ENCODE data around the gene RBM23. TPM values are rescaled to one million over a fixed set of nuclear protein-coding genes. Genes with fewer than 3 reads are reported as not detected.

The RBM23 gene
- total RNA-seq, 4 donors from 2014 or later: 64.5 to 104 (median 93.0) TPM

DNA sequence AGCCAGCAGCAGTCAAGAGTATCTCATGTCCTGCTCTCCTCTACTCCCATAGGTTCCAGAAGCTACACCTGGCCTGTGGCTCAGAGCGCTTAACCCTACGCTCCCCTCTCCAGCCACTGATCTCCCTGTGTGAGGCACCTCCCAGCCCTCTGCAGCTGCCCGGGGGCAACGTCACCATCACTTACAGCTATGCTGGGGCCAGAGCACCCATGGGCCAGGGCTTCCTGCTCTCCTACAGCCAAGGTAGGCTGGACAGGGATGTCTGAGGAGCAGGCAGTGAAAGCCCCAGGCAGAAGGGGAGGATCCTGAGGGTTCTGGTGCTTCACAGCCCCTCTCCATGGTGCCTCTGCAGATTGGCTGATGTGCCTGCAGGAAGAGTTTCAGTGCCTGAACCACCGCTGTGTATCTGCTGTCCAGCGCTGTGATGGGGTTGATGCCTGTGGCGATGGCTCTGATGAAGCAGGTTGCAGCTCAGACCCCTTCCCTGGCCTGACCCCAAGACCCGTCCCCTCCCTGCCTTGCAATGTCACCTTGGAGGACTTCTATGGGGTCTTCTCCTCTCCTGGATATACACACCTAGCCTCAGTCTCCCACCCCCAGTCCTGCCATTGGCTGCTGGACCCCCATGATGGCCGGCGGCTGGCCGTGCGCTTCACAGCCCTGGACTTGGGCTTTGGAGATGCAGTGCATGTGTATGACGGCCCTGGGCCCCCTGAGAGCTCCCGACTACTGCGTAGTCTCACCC is 43.8 kb downstream of the RBM23 start:
- H3K4me1 ChIP-seq: peaks cover 23% of the 10 kb centered on the region
- no peaks in the 10 kb centered on the region for H3K9me3 ChIP-seq
- no peaks in the 10 kb centered on the region for H3K27me3 ChIP-seq
- peaks cover 70% of the 10 kb centered on the region for H3K36me3 ChIP-seq
- 88% methylated on average over 11 of the region's 15 CpGs for WGBS
- TF ChIP-seq POLR2AphosphoS5 (IDR thresholded peaks at IDR 0.05) (no peak), POLR2A (IDR thresholded peaks at IDR 0.05) (no peak), EP300 (IDR thresholded peaks at IDR 0.05) (no peak)
- no peak overlapping the region for H3K4me3 ChIP-seq
- H3K27ac ChIP-seq: no peak overlapping the region
- DNase-seq (ENCODE audit: low spot score in 2 of 2): no peak

DNA sequence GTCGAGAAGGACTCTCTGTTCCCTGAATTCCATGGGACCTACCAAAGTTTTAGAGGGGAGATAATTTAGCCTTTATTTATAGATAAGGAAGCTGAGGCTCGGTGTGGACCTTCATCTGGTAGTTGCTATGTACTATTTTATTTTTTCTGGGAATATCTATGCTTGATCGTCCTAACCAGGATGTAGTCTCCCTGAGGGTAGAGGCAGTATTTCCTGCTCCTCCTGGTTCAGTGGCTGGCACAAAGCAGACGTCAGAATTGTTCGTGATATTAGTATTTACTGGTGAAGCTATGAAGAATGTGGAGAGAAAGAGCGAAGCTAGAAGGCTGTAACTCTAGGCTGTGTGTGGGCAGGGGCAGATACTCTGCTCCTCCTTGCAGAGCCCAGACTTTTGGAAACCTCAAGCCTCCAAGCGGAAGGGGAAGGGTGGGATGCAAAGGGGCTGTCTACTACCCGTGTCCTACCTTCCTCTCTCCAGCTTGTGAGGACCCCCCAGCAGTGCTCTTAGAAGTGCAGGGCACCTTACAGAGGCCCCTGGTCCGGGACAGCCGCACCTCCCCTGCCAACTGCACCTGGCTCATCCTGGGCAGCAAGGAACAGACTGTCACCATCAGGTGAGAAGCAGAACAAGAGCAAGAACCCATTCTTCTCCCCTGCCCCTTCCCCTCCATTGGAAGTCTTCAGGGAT is 46.0 kb downstream of the RBM23 start:
- Histone ChIP-seq H3K4me3 (peak overlapping the region; percentile 86), H3K27me3 (no peaks in the 10 kb centered on the region), H3K36me3 (peaks cover 48% of the 10 kb centered on the region), H3K27ac (peak overlapping the region; percentile 98), H3K9me3 (no peaks in the 10 kb centered on the region), H3K4me1 (peaks cover 28% of the 10 kb centered on the region)
- TF ChIP-seq, protein P1, sequence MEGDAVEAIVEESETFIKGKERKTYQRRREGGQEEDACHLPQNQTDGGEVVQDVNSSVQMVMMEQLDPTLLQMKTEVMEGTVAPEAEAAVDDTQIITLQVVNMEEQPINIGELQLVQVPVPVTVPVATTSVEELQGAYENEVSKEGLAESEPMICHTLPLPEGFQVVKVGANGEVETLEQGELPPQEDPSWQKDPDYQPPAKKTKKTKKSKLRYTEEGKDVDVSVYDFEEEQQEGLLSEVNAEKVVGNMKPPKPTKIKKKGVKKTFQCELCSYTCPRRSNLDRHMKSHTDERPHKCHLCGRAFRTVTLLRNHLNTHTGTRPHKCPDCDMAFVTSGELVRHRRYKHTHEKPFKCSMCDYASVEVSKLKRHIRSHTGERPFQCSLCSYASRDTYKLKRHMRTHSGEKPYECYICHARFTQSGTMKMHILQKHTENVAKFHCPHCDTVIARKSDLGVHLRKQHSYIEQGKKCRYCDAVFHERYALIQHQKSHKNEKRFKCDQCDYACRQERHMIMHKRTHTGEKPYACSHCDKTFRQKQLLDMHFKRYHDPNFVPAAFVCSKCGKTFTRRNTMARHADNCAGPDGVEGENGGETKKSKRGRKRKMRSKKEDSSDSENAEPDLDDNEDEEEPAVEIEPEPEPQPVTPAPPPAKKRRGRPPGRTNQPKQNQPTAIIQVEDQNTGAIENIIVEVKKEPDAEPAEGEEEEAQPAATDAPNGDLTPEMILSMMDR (IDR thresholded peaks at IDR 0.05): no peak
- TF ChIP-seq EP300 (IDR thresholded peaks at IDR 0.05) (no peak), POLR2A (IDR thresholded peaks at IDR 0.05) (no peak), POLR2AphosphoS5 (IDR thresholded peaks at IDR 0.05) (no peak)
- WGBS: 34% methylated on average over 10 of the region's 10 CpGs
- DNase-seq (ENCODE audit: low spot score in 2 of 2): no peak

DNA sequence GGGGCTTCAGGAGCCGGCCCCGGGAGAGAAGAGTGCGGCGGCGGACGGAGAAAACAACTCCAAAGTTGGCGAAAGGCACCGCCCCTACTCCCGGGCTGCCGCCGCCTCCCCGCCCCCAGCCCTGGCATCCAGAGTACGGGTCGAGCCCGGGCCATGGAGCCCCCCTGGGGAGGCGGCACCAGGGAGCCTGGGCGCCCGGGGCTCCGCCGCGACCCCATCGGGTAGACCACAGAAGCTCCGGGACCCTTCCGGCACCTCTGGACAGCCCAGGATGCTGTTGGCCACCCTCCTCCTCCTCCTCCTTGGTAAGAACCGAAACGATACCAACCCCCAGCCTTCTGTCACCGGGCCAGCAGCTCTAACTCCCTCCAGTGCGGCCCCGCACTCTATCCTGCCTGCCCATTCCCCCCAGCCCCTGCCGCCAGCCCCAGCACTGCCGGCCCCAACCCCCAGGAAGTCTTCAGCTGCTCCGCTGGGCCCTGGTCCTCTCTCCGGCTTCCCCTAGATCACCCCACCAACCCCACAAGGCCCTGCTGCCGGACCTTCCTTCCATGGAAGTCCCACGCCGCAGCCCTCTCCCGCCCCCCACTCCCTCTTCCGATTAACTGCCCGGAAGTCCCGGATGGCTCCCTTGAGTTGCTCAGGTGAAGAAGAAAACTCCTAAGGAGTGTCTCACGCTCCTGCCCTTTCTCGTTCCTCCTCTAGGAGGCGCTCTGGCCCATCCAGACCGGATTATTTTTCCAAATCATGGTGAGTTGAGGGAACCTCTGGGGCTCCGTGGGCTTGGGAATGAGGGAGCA is 46.7 kb downstream of the RBM23 start:
- peak overlapping the region; percentile 98 for H3K27ac ChIP-seq
- H3K27me3 ChIP-seq: no peaks in the 10 kb centered on the region
- TF ChIP-seq, protein P1 (IDR thresholded peaks at IDR 0.05): peak; percentile 93 to 96
- TF ChIP-seq POLR2A (IDR thresholded peaks at IDR 0.05): no peak
- WGBS: under 1% methylated on average over 33 of the region's 45 CpGs
- peaks cover 41% of the 10 kb centered on the region for H3K36me3 ChIP-seq
- DNase-seq (ENCODE audit: low spot score in 2 of 2): peak; percentile 91 to 92
- no peaks in the 10 kb centered on the region for H3K9me3 ChIP-seq
- H3K4me3 ChIP-seq: peak overlapping the region; percentile 86
- H3K4me1 ChIP-seq: peaks cover 28% of the 10 kb centered on the region

DNA sequence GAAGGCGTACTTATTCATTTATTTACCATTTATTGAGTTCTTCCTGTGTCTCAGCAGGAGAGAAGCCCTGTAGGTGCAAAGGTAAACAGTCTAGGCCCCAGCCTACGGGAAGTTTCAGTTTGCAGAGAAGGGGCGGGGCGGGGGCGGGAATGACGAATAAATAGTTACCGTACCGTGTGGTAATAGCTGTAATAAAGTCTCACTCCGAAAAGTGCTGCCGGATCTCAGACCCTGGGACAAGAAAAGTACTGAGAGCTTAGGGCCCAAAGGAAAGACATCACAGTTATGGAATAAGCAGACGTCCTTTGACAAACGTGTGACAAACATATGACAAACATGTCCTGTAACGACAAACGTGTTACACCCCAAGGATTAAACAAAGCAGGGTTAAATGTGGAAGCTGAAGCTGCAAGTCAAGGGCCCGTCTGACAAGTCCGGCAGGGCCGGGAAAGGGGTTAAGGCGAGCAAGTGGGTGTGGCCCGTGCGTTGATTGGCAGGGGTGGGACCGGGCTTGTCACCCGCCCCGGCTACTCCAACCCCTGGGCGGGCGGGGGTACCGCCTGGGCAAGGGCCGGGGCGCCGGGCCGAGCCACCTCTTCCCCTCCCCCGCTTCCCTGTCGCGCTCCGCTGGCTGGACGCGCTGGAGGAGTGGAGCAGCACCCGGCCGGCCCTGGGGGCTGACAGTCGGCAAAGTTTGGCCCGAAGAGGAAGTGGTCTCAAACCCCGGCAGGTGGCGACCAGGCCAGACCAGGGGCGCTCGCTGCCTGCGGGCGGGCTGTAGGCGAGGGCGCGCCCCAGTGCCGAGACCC is 47.5 kb downstream of the RBM23 start, which contains the start of gene LRP10:
Gene LRP10, plus strand, starts transcription at position 517 of the 809 bp plus-strand sequence. CDS start 564 bp downstream, outside the sequence.
- Histone ChIP-seq H3K4me1 (peaks cover 28% of the 10 kb centered on the region), H3K4me3 (peak within 1 kb of the TSS; percentile 86), H3K27ac (peak within 1 kb of the TSS; percentile 98), H3K27me3 (no peaks in the 10 kb centered on the region), H3K36me3 (peaks cover 33% of the 10 kb centered on the region), H3K9me3 (no peaks in the 10 kb centered on the region)
- TF ChIP-seq POLR2A (IDR thresholded peaks at IDR 0.05) (peak in 1 of 2 donors; percentile 75), POLR2AphosphoS5 (IDR thresholded peaks at IDR 0.05) (peak; percentile 55 to 78 (median 64)), EP300 (IDR thresholded peaks at IDR 0.05) (no peak)
- peak; percentile 96 to 97 for DNase-seq (ENCODE audit: low spot score in 2 of 2)
- WGBS: under 1% methylated on average over 34 of the region's 50 CpGs

DNA sequence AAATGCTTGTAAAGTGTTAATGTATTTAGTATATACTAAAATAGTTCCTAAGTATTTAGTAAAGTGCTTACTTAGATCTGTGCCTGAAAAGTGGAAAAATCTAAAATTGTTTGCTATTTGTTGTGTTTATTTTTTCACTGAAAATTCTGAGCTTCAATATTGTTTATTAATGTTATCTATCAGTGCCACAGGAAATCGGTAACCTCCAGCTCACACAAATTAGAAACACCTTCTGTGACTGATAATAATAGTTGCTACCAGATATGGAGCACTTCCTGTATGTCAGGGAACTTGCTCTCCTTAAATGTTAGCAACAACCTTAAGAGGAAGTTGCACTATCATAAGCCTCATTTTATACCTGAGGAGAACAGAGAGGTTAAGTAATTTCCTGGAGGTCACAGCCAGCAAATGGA is 48.1 kb downstream of the RBM23 start:
- Histone ChIP-seq H3K27ac (peak overlapping the region; percentile 98), H3K4me1 (peaks cover 28% of the 10 kb centered on the region), H3K27me3 (no peaks in the 10 kb centered on the region), H3K36me3 (peaks cover 27% of the 10 kb centered on the region), H3K9me3 (no peaks in the 10 kb centered on the region), H3K4me3 (peak overlapping the region; percentile 86)
- WGBS: 4% methylated on average over 1 of the region's 1 CpG
- no peak for TF ChIP-seq POLR2AphosphoS5 (IDR thresholded peaks at IDR 0.05)
- TF ChIP-seq, protein P1 (IDR thresholded peaks at IDR 0.05): no peak
- no peak for TF ChIP-seq POLR2A (IDR thresholded peaks at IDR 0.05)
- no peak for TF ChIP-seq EP300 (IDR thresholded peaks at IDR 0.05)
- DNase-seq (ENCODE audit: low spot score in 2 of 2): no peak
